Tongue (tissue), 2 donors: ENCODE results near the gene SCYL1. TPM values are rescaled to one million over a fixed set of nuclear protein-coding genes. Genes with fewer than 3 reads are reported as not detected.

Experiments
- DNase-seq: peaks from one replicate; pipeline ENCODE4 v3.0.0-alpha.2; 2015
- total RNA-seq: library from RNA; depleted of rRNA; stranded (reverse); fragments of >200 nt; gene quantifications from one replicate; pipeline ENCODE4 v1.2.3, GENCODE V29; 2014

Gene SCYL1
- total RNA-seq, 1 donor from 2014 or later, result 33.8 TPM

DNA sequence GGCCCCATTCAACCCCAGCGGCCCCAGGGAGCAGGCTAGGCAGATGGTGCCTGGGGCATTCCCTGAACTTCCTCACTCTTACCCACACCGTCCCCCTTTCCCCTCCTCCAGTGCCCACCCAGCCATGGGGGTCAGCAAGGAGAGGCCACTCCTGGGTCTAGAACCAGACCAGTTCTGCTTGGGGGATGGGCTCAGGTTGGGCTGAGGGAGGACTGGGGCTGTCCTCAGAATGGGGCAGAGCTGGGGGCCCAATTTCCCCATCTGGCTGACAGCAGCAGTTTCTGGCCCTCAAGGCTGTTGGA is 12.4 kb downstream of the SCYL1 start:
- DNase-seq, result no peak

DNA sequence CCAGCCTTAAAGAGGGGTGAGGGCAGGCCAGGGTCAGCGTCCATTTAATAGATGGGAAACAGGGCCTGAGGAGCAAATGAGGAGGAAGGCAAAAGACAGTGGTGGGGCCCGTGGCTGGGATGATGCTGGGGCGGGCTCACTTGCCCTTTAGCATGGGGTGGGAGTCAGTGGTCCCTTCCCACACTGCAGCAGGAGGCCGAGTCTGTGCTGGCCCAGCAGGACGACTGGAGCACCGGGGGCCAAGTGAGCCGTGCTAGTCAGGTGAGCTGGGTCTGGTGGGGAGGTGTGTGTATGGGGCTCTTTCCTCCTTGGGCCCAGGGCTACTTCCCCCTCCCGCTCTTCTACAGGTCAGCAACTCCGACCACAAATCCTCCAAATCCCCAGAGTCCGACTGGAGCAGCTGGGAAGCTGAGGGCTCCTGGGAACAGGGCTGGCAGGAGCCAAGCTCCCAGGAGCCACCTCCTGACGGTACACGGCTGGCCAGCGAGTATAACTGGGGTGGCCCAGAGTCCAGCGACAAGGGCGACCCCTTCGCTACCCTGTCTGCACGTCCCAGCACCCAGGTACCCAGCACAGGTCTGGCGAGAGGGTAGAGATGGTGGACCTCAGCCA is 12.8 kb downstream of the SCYL1 start:
- no peak for DNase-seq

DNA sequence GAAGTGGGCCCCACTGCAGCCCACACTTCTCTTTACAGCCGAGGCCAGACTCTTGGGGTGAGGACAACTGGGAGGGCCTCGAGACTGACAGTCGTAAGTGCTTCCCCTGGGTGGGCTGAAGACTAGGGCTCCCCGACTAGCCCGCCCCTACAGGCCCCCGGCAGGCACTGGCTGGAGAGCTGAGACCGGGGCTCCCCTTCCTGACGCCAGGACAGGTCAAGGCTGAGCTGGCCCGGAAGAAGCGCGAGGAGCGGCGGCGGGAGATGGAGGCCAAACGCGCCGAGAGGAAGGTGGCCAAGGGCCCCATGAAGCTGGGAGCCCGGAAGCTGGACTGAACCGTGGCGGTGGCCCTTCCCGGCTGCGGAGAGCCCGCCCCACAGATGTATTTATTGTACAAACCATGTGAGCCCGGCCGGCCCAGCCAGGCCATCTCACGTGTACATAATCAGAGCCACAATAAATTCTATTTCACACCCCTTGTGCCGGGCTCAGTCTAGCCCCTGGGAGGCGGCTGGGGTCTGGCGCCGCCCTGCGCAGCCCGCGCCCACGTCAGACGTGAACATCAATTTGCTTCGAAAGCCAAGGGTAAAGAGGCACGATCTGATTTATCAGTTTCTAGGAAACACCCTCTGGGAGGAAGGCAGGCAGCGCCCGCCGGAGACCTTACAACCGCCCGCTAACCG is 13.5 kb downstream of the SCYL1 start:
- DNase-seq, result no peak

DNA sequence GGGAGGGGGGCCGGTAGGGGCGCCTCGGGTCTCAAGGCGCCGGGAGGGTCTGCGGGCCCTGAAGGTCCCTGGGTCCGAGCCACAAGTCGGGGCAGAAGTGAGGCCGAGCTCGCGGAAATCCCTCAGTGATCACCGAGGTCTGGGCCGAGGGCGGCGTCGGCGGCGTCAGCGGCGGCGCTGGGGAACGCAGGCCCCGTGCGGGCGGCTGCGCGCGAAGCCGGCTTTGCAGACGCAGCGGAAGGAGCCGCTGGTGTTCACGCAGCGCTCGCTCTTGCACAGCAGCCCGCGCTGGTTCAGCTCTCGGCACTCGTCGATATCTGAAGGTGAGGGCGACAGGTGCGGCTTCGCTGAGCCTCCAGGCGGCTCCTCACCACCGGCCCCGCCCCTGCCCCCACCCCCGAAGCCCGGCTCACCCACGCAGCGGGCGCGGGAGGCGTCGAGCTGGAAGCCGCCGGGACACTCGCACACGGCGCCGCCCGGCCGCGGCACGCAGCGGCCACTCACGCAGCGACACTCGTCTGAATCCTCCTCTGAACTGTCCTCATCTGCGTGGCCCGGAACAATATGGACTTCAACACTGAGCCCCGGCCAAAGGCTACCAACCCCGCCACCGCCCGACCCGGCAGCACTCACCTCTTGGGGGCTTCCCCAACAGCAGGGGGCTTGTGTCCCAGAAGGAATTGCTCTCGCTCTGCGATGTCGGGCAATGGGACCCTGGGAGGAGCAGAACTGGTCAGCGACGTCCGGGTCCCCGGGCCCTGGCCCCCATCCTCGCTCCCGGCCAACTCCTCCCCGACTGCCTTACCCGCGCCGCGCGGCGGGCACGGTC is 14.2 kb downstream of the SCYL1 start:
- DNase-seq, result no peak

DNA sequence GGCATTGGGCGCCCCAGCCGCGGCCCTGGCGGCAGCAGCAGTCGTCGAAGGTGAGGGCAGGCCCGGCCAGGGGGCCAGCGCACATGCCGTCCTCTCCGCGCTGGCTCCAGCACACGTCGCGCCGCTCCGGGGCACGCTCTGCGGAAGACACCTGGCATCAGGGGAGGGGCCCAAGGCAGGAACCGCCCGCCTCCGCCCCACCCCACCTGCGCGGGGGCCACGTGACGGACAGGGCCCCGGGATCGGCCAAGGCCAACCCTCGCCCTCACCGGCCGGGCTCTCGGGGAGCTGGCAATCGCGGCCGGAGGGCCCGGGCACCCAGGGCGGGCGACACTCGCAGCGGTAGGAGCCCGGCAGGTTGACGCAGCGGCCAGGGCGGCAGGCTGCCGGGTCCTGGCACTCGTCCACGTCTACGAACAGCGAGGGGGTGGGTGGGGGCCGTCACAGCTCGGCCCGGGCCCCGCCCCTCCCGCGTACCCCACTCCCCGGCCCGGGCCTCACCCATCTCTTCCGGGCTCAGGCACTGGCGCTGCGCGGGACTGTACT is 14.9 kb downstream of the SCYL1 start:
- DNase-seq, result no peak

DNA sequence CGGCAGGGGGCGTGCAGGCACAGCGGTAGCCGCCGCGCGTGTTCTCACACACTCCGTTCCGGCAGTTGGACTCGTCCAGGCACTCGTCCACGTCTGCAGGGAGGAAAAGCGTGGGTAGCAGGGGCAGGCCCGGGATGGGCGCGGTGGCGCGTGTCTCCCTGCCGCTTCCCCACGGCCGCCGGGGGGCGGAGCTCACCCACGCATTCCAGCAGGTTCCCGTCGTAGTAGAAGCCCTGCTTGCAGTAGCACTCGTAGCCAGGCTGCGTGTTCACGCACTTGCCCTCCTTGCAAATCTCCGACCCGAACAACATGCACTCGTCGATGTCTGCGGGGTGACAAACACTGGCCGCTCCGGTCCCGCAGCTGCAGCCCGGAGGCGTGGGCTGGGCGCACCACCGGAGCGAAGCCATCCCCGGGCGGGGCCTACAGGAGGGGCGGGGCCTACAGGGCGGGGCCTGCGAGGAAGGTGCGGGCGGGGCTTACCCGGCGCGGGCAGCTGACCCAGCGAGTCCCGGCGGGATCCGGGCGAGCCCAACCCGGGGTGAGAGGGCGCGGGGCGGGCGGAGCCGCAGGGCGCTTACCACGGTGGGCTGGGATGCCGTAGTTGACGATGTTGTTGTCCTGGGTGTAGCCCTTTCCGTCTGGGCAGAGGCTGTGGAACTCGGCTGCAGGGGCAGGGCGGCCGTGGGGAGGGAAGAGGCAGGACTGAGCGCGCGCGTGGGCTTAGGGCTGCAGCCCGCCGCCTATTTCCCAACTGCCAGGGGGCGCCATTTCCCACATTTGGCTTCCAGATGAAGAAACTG is 15.6 kb downstream of the SCYL1 start:
- DNase-seq, result peak; percentile 95

DNA sequence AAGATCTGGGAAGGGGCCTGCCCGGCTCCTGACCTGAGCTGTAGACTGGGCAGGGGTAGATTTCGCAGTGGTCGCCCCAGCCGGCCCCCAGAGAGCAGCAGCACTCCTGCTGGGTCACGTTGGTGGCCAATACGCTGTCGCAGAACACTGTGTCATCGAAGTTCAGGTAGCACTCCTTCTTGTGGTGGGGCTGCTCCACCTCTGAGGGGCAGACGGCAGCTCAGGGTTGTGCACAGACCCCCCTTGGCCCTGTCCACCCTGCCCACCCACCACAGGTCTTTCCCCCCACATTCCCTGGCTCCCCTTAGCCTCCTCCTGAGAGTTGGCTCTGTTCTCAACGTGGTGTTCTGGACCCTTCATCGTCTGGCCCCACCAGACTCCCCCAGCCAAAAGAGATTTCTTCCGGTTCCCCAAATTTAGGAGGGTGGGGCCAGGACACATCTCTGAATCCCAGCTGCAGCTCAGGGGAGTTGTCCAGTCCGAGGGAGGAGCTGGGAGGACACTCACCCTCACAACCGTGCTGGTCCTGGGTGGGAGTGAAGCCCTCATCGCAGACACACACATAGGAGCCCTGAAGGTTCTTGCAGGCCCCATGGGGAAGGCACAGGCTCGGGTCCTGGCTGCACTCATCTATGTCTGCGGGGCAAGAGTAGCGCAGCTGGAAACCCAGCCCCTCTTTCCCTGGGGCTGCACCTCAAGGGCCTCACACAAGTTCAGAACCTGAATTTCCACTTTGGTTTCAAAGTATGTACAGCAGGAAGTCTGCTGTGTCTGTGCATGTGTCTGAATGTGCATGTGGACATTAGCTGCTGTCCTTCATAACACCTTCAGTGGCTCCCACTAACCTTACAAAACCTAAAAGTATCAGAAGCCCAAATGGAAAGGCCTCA is 16.5 kb downstream of the SCYL1 start:
- peak; percentile 37 for DNase-seq

DNA sequence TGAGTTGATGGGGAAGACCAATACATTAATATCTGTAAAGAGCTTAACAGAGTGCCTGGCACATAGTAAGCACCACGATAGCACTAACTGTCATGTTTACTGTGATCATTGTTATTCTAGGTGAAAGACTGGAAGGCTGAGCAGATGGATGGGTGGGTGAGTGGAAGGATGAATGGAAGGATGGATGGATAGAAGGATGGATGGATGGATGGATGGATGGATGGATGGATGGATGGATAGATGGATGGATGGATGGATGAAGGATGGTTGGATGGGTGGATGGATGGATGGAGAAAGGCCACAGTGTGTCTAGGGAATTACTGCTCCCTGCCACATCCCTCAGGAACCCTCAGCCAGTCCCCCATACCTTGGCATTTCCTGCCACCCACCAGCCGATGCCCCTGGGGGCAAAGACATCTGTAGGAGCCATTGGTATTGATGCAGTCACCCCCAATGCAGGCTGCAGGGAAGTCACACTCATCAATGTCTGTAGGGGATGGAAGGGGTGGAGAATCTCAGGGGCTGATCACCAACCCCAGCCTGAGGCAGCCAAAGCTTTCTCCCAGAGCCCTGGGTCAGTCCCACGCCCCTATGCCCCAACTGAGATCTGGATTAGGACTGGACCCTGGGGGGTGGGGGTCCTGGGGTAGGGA is 18.0 kb downstream of the SCYL1 start:
- DNase-seq, result no peak

DNA sequence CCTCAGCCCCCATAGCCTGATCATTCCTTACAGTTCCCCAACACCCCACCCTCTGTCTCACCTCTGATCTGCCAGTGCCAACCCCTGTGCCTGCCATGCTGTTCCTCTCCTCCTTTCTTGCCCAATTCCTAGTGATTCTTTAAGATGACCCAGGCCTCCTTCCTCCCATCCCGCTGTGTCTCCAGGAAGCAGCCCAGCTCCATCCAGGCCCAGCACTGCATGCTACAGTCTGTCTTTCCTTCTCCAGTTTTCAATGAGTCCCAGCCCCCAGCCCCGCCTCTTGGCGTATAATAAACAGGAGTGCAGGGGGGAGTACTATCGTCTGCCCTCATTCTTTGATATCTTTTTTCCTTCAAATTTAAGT is 21.0 kb downstream of the SCYL1 start:
- DNase-seq, result no peak

DNA sequence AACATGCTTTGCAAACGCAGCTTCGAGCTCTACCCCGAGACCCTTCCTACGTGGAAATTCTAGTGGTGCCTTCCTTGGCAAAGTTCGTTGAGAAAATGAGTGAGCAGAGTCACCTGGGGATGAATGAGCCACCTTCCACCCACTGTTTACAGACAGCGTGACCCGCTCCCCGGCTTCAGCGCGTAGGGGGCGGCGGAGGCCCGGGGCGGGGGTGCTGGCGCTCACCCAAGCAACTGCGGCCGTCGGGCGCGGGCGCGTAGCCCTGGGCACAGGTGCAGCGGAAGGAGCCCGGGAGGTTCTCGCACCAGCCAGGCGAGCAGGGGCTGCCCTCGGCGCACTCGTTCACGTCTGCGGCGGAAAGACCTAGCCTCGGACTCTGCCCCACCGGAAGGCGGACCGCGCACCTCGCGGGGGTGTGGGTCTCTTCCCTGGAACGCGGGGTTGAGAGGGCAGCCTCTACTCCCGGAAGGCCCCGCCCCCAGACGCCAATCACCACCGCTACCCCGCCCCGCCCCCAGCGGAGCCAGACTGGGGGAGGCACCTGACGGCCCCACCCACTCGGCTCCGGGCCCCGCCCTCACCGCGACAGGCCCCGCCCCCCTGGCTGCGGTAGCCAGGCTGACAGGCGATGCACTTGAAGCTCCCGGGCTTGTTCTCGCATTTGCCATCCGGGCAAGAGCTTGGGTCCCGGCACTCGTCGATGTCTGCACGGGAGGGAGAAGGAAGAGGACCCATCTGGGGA is 21.5 kb downstream of the SCYL1 start:
- peak; percentile 69 for DNase-seq

DNA sequence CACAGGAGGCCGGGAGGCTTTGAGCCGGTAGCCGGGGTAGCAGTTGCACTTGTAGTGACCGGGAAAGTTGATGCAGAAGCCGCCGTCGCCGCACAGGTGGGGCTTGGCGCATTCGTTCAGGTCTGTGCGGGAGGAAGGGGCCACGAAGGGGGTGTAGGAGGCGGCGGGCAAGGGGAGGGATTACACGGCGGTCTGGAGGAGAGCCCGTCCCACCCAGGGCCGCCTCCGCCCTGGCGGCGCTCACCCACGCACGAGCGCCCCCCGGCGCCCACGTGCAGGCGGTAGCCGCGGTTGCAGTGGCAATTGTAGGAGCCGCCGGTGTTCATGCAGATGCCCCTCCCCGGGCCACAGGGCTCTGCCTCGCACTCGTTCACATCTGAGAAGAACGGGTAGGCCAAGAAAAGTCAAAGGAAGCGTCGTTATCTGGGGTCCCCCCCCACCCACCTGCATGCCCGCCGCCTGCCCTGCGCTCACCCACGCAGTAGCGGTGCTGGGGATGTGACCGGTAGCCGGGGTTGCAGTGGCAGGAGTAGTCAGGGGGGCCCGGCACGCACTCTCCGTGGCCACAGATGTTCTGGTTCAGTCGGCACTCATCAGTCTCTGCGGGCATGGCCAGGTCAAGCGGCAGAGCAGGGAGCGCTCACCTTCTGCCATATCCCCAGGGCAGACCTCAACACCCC is 22.7 kb downstream of the SCYL1 start:
- DNase-seq, result no peak

DNA sequence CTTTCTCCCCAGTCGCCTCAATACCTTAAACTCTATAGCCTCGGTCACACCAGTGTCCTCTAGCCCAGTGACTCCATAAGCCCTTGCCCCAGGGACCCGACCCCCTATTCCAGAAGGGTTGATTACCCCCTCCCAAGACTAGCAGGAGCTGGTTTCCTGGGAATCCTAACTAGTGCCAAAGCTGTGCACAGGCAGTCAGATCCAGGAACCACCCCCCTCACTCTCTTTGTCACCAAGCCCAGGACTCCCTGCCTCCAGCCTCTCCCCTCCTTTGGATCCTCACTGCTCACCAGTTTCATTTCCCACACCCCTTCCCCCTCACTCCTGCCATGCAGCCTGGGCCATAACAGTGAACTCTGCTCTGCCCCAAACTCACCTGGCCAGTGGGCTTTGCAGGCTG is 23.5 kb downstream of the SCYL1 start:
- DNase-seq, result no peak

DNA sequence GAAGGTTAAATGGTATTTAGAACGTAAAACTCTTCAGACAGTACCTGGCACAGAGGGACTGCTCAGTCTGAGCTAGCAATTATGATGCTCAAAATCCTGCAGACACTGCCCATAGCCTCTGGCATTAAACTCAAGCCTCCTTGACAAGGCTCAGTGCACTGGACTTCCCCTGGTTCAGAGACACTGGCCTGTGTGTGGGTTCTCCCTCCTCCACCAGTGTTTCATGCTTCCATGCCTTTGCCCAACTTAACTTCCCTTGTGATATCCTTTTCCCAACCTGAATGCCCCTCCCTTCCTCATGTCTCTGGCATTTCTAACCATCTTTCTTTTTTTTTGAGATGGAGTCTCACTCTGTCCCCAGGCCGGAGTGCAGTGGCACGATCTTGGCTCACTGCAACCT is 24.2 kb downstream of the SCYL1 start:
- no peak for DNase-seq

DNA sequence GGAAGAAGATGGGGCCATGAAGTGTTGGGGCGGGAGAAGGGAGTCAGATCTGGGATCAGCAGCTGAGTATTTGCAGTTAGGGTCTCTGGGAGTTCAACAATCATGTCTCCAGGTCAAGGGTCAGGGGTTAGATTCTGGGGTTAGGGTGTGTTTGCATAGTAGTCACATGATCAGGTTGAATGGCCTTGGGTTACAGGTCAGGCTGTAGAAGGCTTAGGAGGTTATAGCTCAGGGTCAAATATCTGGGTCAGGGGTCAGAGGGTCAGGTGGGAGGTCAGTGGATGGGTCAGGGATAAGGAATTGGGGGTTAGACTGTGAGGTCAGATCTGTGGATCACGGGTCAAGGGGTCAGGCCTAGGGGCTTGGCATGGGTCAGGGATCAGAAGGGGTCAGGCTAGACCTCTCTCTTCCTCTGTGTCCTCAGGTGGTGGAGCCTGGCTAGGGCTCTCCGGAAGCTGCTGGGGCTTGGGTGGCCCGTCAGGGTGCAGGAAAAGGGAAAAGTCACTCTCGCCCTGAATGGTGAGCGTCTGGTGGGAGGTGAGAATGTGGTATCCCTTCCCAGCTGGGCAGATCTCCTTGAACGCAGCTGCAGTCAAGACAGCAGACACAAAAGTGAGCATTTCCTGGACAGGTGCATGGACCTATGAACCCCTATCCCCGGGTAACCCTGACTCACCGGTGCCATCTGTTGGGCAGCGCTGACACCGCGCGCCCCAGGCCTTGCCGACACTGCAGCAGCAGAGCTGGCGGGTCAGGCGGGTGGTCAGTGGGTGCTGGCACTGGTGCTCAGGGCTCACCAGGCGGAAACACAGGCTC is 26.9 kb downstream of the SCYL1 start:
- DNase-seq, result peak; percentile 45

DNA sequence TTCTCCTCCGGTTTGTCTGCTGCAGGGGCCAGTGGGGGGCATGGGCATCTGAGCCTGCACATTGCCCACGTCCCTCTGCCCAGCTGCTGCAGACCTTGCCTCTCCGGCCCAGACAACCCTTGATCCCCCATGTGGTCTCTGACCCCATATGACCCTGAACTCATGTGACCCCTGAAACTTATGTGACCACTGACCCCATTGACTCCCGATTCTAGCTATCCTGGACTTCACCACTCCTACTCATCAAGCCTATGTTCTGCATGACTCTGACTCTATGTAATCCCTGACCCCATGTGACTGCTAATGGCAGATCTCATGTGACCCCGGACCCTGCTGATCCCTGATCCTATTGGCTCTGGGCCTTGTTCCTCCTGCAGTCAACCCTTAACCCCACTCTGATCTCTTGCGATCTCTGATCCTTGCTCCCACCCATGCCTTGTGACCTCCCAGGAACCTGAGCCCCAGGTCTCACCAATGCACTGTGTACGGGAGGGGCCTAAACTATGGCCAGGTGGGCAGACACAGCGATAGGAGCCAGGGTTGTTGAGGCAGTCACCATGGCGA is 27.6 kb downstream of the SCYL1 start:
- no peak for DNase-seq

DNA sequence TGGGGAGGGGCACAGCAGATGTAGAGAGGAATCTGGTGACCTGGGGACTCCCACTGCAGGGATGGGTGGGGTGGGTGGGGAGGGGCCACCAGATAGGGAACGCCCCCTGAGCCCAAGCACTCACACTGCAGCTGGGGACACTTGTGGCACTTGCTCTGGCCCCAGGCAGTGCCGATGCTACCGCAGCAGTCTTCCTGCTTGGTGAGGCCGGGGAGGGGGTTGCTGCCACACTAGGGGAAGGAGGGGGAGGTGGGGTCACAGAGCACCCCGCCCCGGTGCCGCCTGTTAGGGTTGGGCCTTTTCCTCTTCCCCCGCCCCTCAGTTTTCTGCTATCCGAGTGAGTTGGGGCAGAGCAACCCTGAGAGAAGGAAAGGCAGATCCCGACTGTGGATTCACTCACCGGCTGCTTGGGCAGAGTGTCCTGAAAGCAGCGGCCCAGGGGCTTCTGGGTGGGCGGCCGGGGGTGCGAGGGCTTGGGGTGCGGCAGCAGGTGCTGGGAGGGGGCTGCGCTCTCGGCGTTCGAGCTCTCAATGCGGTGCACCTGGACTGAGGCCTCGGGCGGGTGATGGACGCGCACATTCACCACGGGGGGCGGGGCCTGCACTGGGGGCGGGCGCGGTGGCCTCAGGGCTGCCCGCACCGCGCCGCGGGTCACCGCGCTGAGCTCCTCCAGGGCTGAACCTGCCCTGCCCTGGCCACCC is 28.6 kb downstream of the SCYL1 start:
- peak; percentile 47 for DNase-seq

DNA sequence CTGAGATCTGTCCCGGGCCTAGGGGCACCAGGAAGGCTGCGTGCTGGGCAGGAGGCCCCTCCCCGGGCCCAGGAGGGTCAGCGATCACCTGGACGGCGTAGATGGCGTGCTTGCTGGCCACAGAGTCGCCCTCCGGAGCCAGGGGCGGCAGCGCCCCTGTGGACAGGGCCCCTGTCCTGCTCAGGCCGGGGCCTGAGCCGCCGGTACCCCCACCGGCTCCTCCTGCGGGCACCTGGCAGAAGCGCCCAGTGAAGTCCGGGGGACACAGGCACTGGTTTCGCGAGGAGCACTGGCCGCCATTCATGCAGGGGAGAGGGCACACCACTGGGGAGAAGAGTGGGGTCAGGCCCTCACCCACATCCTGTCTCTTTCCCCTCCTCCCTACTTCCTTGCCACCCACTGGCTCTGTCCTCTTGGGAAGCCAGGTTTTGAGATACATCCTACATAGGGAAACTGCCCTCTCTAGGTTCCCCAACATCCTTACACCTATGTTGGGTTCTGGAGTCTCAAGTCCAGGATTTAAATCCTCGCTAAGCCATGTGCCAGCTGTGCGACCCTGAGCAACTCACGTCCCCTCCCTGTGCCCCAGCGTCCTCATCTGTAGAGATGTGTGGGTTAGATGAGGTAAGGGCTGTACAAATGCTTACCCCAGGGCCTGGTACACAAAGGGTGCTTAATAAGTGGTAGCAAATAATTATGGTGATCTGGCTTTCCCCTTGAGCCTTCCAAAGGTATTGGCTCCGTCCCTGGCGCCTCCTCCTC is 29.4 kb downstream of the SCYL1 start:
- DNase-seq, result no peak
